Measurements from ENCODE around the gene CLEC12A.
"Not testable (repeated sequence)": the region's sequence is repeated elsewhere in the genome, so short reads cannot be mapped to it uniquely, and the experiment has no call there.

CLEC12A gene

DNA sequence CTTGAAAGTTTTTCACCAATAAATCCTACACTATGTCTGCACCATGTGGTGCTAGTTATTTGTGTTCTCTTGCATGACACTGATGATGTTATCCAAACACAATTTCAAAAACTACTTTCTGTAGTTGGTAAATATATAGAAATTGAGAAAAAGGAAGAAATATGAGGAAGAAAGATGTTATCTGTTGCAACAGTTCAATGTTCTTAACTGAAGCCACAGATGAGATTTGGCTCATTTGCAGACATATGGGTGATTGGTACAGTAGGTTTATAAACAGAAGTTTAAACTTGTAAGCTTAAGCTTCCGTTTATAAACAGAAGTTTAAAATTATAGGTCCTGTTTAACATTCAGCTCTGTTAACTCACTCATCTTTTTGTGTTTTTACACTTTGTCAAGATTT lies at the start of gene CLEC12A:
Gene CLEC12A, plus strand, starts transcription at position 229 of the 400 bp plus-strand sequence. CDS start 188 bp downstream, outside the sequence.
- peak; percentile 7 for DNase-seq (ENCODE audit: low read depth)

GRCh38 chr12:9922429-9922828 lies 48.8 kb upstream of the CLEC12A start:
- no peak for DNase-seq (ENCODE audit: low read depth)

- DNase-seq (ENCODE audit: low read depth), result no peak
Measured at GRCh38 chr12:9925705-9926393, 45.4 kb upstream of the CLEC12A start.

DNA sequence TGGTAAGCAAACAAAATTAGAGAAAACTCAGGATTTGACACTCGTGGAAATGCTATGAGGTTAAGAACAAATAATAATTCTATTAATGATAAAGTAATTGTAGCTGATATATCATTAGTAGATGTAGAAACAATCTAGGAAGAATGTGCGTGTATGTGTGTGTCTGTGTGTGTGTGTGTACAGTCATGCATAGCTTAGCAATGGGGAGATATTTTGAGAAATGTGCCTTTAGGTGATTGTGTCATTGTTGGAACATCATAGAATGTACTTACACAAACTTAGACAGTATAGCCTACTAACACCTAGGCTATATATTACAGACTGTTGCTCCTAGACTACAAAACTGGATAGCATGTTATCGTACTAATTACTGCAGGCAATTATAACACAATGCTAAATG lies 44.3 kb upstream of the CLEC12A start:
- no peak for DNase-seq (ENCODE audit: low read depth)

DNA sequence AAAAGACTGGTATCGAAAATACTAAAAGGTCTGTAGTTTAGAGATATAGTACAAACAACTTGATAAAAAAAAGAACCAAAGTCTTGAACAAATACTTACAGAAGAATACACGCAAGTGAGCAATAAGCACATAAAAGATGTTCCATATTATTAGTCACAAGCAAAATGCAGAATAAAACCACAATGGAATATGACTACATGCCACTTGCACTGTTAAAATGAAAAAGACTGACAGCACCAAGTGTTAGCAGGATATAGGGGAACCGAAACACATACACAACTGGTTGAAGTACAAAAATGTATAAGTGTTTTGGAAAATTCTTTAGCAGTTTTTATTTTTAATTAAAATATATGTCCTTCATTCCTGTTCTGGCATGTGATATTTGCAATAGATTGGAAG lies 42.6 kb upstream of the CLEC12A start:
- DNase-seq (ENCODE audit: low read depth), result no peak

DNA sequence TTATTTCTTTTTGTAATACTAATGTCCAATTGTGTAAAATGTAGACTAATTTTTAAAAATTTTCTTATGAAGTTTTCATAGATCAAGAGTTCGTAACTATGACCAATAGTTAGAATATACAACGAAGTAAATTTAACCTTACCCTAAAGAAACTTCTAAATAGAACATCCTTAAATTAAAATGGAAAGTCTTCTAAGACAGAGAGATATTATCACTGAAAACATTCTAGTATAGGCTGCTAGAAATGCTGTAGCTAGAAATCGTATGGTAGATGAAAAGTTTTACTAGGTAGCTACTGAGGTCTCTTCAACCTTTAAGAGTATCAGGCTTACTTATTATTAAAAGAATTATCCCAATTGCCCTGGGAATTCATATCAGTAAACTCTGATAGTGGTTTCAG lies 40.0 kb upstream of the CLEC12A start:
- DNase-seq (ENCODE audit: low read depth), result no peak

GRCh38 chr12:9932270-9932669 lies 38.9 kb upstream of the CLEC12A start, which contains the start of gene CLEC2A:
CLEC2A (minus strand) TSS chr12:9932370; CDS start chr12:9932329, 41 bp downstream.
- DNase-seq (ENCODE audit: low read depth), result no peak

DNA sequence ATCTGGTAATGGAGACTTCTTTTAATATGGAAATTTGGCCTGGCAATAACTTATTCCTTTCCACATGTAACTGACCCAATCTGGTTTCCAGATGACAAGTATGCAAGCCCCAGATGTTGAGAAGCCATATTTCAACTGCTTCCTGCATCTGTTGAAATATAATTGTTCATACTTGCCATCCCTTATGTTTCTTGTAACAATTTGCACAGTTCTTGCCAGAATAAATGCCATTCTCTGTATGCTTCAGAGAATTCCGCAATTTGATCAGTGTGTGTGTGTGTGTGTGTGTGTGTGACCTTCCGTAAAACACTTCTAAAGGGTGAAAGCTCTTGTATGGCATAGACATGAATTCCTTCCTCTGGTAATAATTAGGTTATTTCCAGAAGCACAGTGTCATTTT lies 37.3 kb upstream of the CLEC12A start:
- DNase-seq (ENCODE audit: low read depth), result no peak

DNA sequence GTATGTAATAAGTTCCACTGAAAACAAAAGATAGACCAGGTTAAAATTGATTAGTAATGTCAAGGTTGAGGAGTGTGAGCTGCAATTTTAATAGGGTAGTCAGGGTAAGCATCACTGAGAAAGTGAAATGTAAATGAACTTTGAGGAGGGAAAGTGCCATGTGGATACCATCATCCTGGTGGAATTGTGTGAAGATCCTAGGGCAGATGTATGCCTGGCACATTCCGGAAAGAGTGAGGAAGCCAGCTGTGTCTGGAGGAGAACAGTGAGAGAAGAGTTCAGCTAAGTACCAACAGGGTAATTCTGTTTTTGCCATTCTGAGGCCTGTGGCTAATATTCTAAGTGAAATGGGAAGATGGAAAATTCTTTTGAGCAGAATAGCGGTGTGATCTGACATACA lies 36.2 kb upstream of the CLEC12A start:
- DNase-seq (ENCODE audit: low read depth), result no peak

GRCh38 chr12:9936591-9936990 lies 34.6 kb upstream of the CLEC12A start:
- no peak for DNase-seq (ENCODE audit: low read depth)

- no peak for DNase-seq (ENCODE audit: low read depth)
Measured at GRCh38 chr12:9940375-9940774, 30.8 kb upstream of the CLEC12A start.

- DNase-seq (ENCODE audit: low read depth), result no peak
Measured at GRCh38 chr12:9941838-9942237, 29.4 kb upstream of the CLEC12A start.

DNA sequence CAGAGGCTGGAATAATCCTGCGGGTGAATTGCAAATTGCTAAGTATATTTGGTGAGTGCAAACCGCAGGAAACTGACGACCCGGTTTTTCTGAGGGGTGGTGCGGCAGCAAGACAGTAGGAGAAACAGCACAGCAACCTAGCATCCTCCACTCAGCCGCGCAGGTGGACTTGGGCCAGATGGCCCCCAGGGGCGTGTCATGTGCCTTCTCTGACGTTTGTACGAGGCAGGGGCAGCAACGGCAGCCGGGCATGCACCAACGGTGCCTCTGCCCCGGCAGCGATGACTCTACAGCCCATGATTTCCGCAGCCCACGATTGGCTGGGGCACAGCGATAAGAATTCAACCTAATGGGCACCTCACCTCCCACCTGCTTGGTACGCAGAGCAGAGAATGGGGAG lies 28.0 kb upstream of the CLEC12A start:
- DNase-seq (ENCODE audit: low read depth), result no peak

GRCh38 chr12:9944391-9944790 lies 26.8 kb upstream of the CLEC12A start:
- no peak for DNase-seq (ENCODE audit: low read depth)

DNA sequence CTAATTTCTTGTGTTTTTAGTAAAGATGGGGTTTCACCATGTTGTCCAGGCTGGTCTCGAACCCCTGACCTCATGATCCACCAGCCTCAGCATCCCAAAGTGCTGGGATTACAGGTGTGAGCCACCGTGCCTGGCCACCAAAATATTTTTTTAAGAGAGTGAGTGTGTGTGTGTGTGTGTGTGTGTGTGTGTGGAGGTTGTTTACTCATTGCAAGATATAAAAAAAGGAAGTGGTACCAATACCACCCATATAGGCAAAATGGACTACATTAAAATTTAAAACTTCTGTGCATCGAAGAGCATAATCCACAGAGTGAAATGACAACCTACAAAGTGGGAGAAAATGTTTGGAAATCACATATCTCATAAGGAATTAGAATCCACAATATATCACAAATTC lies 23.5 kb upstream of the CLEC12A start:
- no peak for DNase-seq (ENCODE audit: low read depth)

GRCh38 chr12:9948606-9949296 lies 22.5 kb upstream of the CLEC12A start:
- no peak for DNase-seq (ENCODE audit: low read depth)

DNA sequence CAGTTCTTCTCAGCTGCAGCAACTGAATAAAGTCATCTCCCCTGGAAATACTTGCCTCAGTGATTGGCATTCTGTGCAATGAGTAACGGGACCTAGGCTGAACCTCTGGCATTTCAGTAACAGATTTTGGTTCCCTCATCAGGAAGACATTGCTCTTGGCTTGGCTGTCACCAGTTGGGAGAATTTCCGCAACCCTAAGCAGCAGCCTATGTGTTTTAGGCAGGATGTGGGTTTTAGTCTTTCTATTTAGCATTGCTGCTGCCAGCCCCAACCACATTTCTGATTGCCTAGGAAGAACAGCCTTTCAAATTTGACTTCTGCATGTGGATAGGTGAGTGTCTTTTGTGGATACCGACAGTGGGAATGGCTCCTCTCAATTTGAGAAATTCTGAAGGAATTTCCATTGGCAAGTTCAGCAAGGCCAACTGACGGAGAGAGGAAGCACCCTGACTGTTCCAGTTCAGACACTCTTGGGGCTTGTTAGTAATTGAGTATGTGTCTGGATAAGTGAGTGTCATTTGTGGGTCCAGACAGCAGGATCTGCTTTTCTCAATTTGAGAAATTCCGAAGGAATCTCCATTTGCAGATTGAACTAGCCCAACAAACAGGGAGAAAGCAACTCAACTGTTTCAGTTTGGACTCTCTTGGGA lies 20.1 kb upstream of the CLEC12A start:
- no peak for DNase-seq (ENCODE audit: low read depth)

- DNase-seq (ENCODE audit: low read depth), result not testable (repeated sequence)
Measured at GRCh38 chr12:9952954-9953729, 18.1 kb upstream of the CLEC12A start.

GRCh38 chr12:9957834-9958233 lies 13.4 kb upstream of the CLEC12A start:
- DNase-seq (ENCODE audit: low read depth), result no peak

DNA sequence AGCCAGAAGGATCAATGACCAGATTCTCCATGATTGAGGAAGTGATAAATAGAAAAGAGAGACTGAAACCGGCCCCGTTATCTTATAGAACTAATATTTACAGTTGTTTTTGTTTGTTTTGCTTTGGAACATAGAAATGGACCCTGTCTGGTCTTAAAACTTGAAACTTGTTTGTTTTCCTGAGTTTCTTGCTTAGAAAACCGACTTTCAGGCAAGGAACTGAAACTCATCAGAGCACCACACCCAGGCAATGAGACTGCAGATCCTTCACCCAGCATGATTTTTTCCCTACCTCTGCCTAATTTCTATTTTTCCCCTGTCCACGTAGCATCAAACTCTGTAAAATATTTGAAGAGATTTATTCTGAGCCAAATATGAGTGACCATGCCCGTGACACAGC lies 10.6 kb upstream of the CLEC12A start:
- no peak for DNase-seq (ENCODE audit: low read depth)

GRCh38 chr12:9961106-9961505 lies 10.1 kb upstream of the CLEC12A start:
- DNase-seq (ENCODE audit: low read depth), result no peak

GRCh38 chr12:9961901-9962300 lies 9.3 kb upstream of the CLEC12A start:
- no peak for DNase-seq (ENCODE audit: low read depth)
